KBM-7 (cell line): Measurements from ENCODE around the gene INPP4B.
"Not testable (repeated sequence)": the region's sequence is repeated elsewhere in the genome, so short reads cannot be mapped to it uniquely, and the experiment has no call there.

ENCODE experiments used
- DNase-seq: peaks from one replicate; pipeline ENCODE4 v3.0.0-alpha.2; 2015
- in situ Hi-C: fragments of 300-500 bp; cut with MboI; formaldehyde crosslinking; loops from 2 replicates; pipeline ENCODE4 v1.14.3; 2020; ENCODE audit warnings: low sequenced_read_pairs, low pct_unique_long_range_greater_than_20kb, mixed read lengths

INPP4B gene

GRCh38 chr4:142832022-142832421 lies 14.1 kb downstream of the INPP4B start:
- in situ Hi-C loops: no loop called here
- DNase-seq: no peak

GRCh38 chr4:142826503-142827241 lies 19.4 kb downstream of the INPP4B start:
- in situ Hi-C loops: no loop called here
- DNase-seq: no peak

GRCh38 chr4:142824368-142824767 lies 21.7 kb downstream of the INPP4B start:
- no peak for DNase-seq
- in situ Hi-C loops: no loop called here

- in situ Hi-C loops: no loop called here
- no peak for DNase-seq
Observed at GRCh38 chr4:142823796-142824195, 22.3 kb downstream of the INPP4B start.

- in situ Hi-C loops: no loop called here
- no peak for DNase-seq
Observed at GRCh38 chr4:142818476-142818875, 27.6 kb downstream of the INPP4B start.

GRCh38 chr4:142818031-142818430 lies 28.1 kb downstream of the INPP4B start:
- DNase-seq: no peak
- in situ Hi-C loops: no loop called here

- in situ Hi-C loops: no loop called here
- peak; percentile 81 for DNase-seq
Observed at GRCh38 chr4:142817442-142817841, 28.7 kb downstream of the INPP4B start.

GRCh38 chr4:142815834-142816233 lies 30.3 kb downstream of the INPP4B start:
- DNase-seq: peak; percentile 26
- in situ Hi-C loops: no loop called here

GRCh38 chr4:142813388-142813787 lies 32.7 kb downstream of the INPP4B start:
- DNase-seq: no peak
- in situ Hi-C loops: no loop called here

GRCh38 chr4:142812091-142812490 lies 34.0 kb downstream of the INPP4B start:
- DNase-seq: no peak
- in situ Hi-C loops: no loop called here

GRCh38 chr4:142811034-142811433 lies 35.1 kb downstream of the INPP4B start:
- in situ Hi-C loops: no loop called here
- no peak for DNase-seq

- in situ Hi-C loops: no loop called here
- DNase-seq: no peak
Observed at GRCh38 chr4:142809559-142809958, 36.5 kb downstream of the INPP4B start.

GRCh38 chr4:142803879-142804278 lies 42.2 kb downstream of the INPP4B start:
- DNase-seq, in situ Hi-C loops: not testable (repeated sequence)

- DNase-seq: no peak
- in situ Hi-C loops: no loop called here
Observed at GRCh38 chr4:142801966-142802365, 44.1 kb downstream of the INPP4B start.

GRCh38 chr4:142781114-142781513 lies 65.0 kb downstream of the INPP4B start:
- DNase-seq: no peak
- in situ Hi-C loops: no loop called here

- in situ Hi-C loops: no loop called here
- DNase-seq: no peak
Observed at GRCh38 chr4:142778900-142779299, 67.2 kb downstream of the INPP4B start.

GRCh38 chr4:142778430-142778829 lies 67.7 kb downstream of the INPP4B start:
- in situ Hi-C loops: no loop called here
- no peak for DNase-seq

- in situ Hi-C loops: no loop called here
- no peak for DNase-seq
Observed at GRCh38 chr4:142777045-142777743, 68.9 kb downstream of the INPP4B start.

- in situ Hi-C loops: no loop called here
- peak; percentile 8 for DNase-seq
Observed at GRCh38 chr4:142776026-142776425, 70.1 kb downstream of the INPP4B start.

GRCh38 chr4:142773505-142773904 lies 72.6 kb downstream of the INPP4B start:
- in situ Hi-C loops: no loop called here
- DNase-seq: no peak

- in situ Hi-C loops: no loop called here
- no peak for DNase-seq
Observed at GRCh38 chr4:142762280-142762679, 83.8 kb downstream of the INPP4B start.
